Ramos (cell line): Measurements from ENCODE around the gene MKLN1.
"Not testable (repeated sequence)": the region's sequence is repeated elsewhere in the genome, so short reads cannot be mapped to it uniquely, and the experiment has no call there.

Source experiments
- in situ Hi-C: fragments of 300-500 bp; cut with MboI; formaldehyde crosslinking; loops from one replicate; pipeline ENCODE4 v1.14.3; 2022; ENCODE audit warnings: low sequenced_read_pairs; ENCODE audit not compliant: unreplicated experiment

MKLN1 gene

GRCh38 chr7:131449373-131449902 is 121.8 kb downstream of the MKLN1 start:
- in situ Hi-C loops = no loop called here

GRCh38 chr7:131454498-131454897 is 126.8 kb downstream of the MKLN1 start:
- in situ Hi-C loops = no loop called here

GRCh38 chr7:131455001-131455400 is 127.3 kb downstream of the MKLN1 start:
- in situ Hi-C loops = no loop called here

GRCh38 chr7:131455546-131455945 is 127.9 kb downstream of the MKLN1 start:
- in situ Hi-C loops = no loop called here

GRCh38 chr7:131456338-131456737 is 128.7 kb downstream of the MKLN1 start:
- in situ Hi-C loops = no loop called here

GRCh38 chr7:131459256-131459655 is 131.6 kb downstream of the MKLN1 start:
- in situ Hi-C loops = no loop called here

- in situ Hi-C loops = no loop called here
Observed at GRCh38 chr7:131462059-131462458, 134.4 kb downstream of the MKLN1 start.

GRCh38 chr7:131462715-131463114 is 135.0 kb downstream of the MKLN1 start:
- in situ Hi-C loops = not testable (repeated sequence)

GRCh38 chr7:131466735-131467365 is 139.2 kb downstream of the MKLN1 start:
- in situ Hi-C loops = no loop called here

- in situ Hi-C loops = no loop called here
Observed at GRCh38 chr7:131467788-131468187, 140.1 kb downstream of the MKLN1 start.

- in situ Hi-C loops = no loop called here
Observed at GRCh38 chr7:131471250-131472004, 143.8 kb downstream of the MKLN1 start.

- in situ Hi-C loops = no loop called here
Observed at GRCh38 chr7:131476740-131477139, 149.1 kb downstream of the MKLN1 start.

GRCh38 chr7:131480384-131481315 is 153.0 kb downstream of the MKLN1 start:
- in situ Hi-C loops = no loop called here

- in situ Hi-C loops = no loop called here
Observed at GRCh38 chr7:131482800-131483199, 155.1 kb downstream of the MKLN1 start.

- in situ Hi-C loops = no loop called here
Observed at GRCh38 chr7:131483586-131483985, 155.9 kb downstream of the MKLN1 start.

GRCh38 chr7:131486346-131486745 is 158.7 kb downstream of the MKLN1 start:
- in situ Hi-C loops = no loop called here

GRCh38 chr7:131487217-131487616 is 159.5 kb downstream of the MKLN1 start:
- in situ Hi-C loops = no loop called here

GRCh38 chr7:131488361-131488760 is 160.7 kb downstream of the MKLN1 start:
- in situ Hi-C loops = no loop called here

- in situ Hi-C loops = no loop called here
Observed at GRCh38 chr7:131489196-131489595, 161.5 kb downstream of the MKLN1 start.

- in situ Hi-C loops = no loop called here
Observed at GRCh38 chr7:131489881-131490280, 162.2 kb downstream of the MKLN1 start.

- in situ Hi-C loops = no loop called here
Observed at GRCh38 chr7:131493081-131493480, 165.4 kb downstream of the MKLN1 start.
